ENCODE measurements around the gene FBXO27.
A peak's percentile ranks its signal among the peaks of the same experiment; 100 is the strongest.

FBXO27 gene

GRCh38 chr19:39024875-39025641 is 7.3 kb downstream of the FBXO27 start:
- no peak overlapping the region for H3K27ac ChIP-seq
- H3K9me3 ChIP-seq (replicated peaks in 1 of 11): peaks cover 0 to 13% (median 8%) of the 10 kb centered on the region in 11 experiments; a peak in 8 of 22 replicates
- H4K20me1 ChIP-seq: no peaks in the 10 kb centered on the region
- H3K4me2 ChIP-seq: no peak overlapping the region
- H3K4me3 ChIP-seq: no peak overlapping the region
- H3K4me1 ChIP-seq: peaks cover 0 to 2% (median 0%) of the 10 kb centered on the region in 10 experiments; a peak in 1 of 20 replicates
- no peak overlapping the region for H3K9ac ChIP-seq
- no peak for TF ChIP-seq Cebpa-rat (IDR thresholded peaks at IDR 0.05)
- no peaks in the 10 kb centered on the region for H3K27me3 ChIP-seq
- H3K36me3 ChIP-seq: no peaks in the 10 kb centered on the region

GRCh38 chr19:39021063-39021462 is 11.3 kb downstream of the FBXO27 start:
- H3K4me1 ChIP-seq: no peaks in the 10 kb centered on the region
- no peaks in the 10 kb centered on the region for H3K36me3 ChIP-seq
- no peaks in the 10 kb centered on the region for H4K20me1 ChIP-seq
- no peak for TF ChIP-seq Cebpa-rat (IDR thresholded peaks at IDR 0.05)
- H3K9ac ChIP-seq: no peak overlapping the region
- no peak overlapping the region for H3K4me3 ChIP-seq
- H3K4me2 ChIP-seq: no peak overlapping the region
- H3K27me3 ChIP-seq: no peaks in the 10 kb centered on the region
- no peak overlapping the region for H3K27ac ChIP-seq
- H3K9me3 ChIP-seq (replicated peaks in 1 of 11): peaks cover 0 to 10% (median 6%) of the 10 kb centered on the region in 11 experiments; a peak in 12 of 22 replicates

GRCh38 chr19:39017646-39018045 is 14.7 kb downstream of the FBXO27 start:
- TF ChIP-seq Cebpa-rat (IDR thresholded peaks at IDR 0.05): no peak
- Histone ChIP-seq H3K4me2 (no peak overlapping the region), H3K27me3 (no peaks in the 10 kb centered on the region), H3K9ac (no peak overlapping the region), H4K20me1 (no peaks in the 10 kb centered on the region), H3K27ac (no peak overlapping the region), H3K4me1 (no peaks in the 10 kb centered on the region), H3K36me3 (no peaks in the 10 kb centered on the region), H3K9me3 (replicated peaks in 1 of 11) (peaks cover 0 to 10% (median 6%) of the 10 kb centered on the region in 11 experiments; a peak in 12 of 22 replicates), H3K4me3 (no peak overlapping the region)

- Histone ChIP-seq H3K4me3 (no peak overlapping the region), H3K4me2 (no peak overlapping the region), H3K27ac (no peak overlapping the region), H3K27me3 (no peaks in the 10 kb centered on the region), H3K9me3 (replicated peaks in 1 of 11) (peaks cover 0 to 10% (median 6%) of the 10 kb centered on the region in 11 experiments; a peak in 12 of 22 replicates), H3K9ac (no peak overlapping the region), H3K4me1 (no peaks in the 10 kb centered on the region), H4K20me1 (no peaks in the 10 kb centered on the region), H3K36me3 (no peaks in the 10 kb centered on the region)
- no peak for TF ChIP-seq Cebpa-rat (IDR thresholded peaks at IDR 0.05)
These were observed 15.3 kb downstream of the FBXO27 start for GRCh38 chr19:39017026-39017425.

GRCh38 chr19:39014037-39014436 is 18.3 kb downstream of the FBXO27 start:
- no peak overlapping the region for H3K27ac ChIP-seq
- H3K4me3 ChIP-seq: no peak overlapping the region
- no peak overlapping the region for H3K9ac ChIP-seq
- no peak overlapping the region for H3K4me2 ChIP-seq
- no peaks in the 10 kb centered on the region for H3K36me3 ChIP-seq
- TF ChIP-seq Cebpa-rat (IDR thresholded peaks at IDR 0.05): no peak
- no peaks in the 10 kb centered on the region for H3K4me1 ChIP-seq
- H3K9me3 ChIP-seq (replicated peaks in 1 of 11): peaks cover 3 to 17% (median 10%) of the 10 kb centered on the region in 11 experiments; a peak in 12 of 22 replicates
- H4K20me1 ChIP-seq: no peaks in the 10 kb centered on the region
- no peaks in the 10 kb centered on the region for H3K27me3 ChIP-seq

- Histone ChIP-seq H3K27me3 (no peaks in the 10 kb centered on the region), H3K4me3 (no peak overlapping the region), H3K27ac (no peak overlapping the region), H3K9ac (no peak overlapping the region), H3K4me2 (no peak overlapping the region), H3K36me3 (no peaks in the 10 kb centered on the region), H3K4me1 (peaks cover 0 to 17% (median 11%) of the 10 kb centered on the region in 10 experiments; a peak in 15 of 20 replicates), H3K9me3 (replicated peaks in 1 of 11) (peaks cover 4 to 19% (median 10%) of the 10 kb centered on the region in 11 experiments; a peak in 12 of 22 replicates), H4K20me1 (no peaks in the 10 kb centered on the region)
- no peak for TF ChIP-seq Cebpa-rat (IDR thresholded peaks at IDR 0.05)
These were observed 23.3 kb downstream of the FBXO27 start for GRCh38 chr19:39009001-39009400.

- TF ChIP-seq Cebpa-rat (IDR thresholded peaks at IDR 0.05): no peak
- no peaks in the 10 kb centered on the region for H3K36me3 ChIP-seq
- H3K4me1 ChIP-seq: peaks cover 0 to 17% (median 11%) of the 10 kb centered on the region in 10 experiments; a peak in 15 of 20 replicates
- no peaks in the 10 kb centered on the region for H4K20me1 ChIP-seq
- H3K9me3 ChIP-seq (replicated peaks in 1 of 11): peaks cover 4 to 19% (median 10%) of the 10 kb centered on the region in 11 experiments; a peak in 12 of 22 replicates
- no peak overlapping the region for H3K4me2 ChIP-seq
- no peak overlapping the region for H3K9ac ChIP-seq
- H3K4me3 ChIP-seq: no peak overlapping the region
- H3K27me3 ChIP-seq: no peaks in the 10 kb centered on the region
- H3K27ac ChIP-seq: no peak overlapping the region
These were observed 24.2 kb downstream of the FBXO27 start for GRCh38 chr19:39008137-39008536.

GRCh38 chr19:39007096-39007495 is 25.3 kb downstream of the FBXO27 start:
- no peak overlapping the region for H3K27ac ChIP-seq
- H3K4me1 ChIP-seq: peaks cover 0 to 19% (median 11%) of the 10 kb centered on the region in 10 experiments; a peak in 15 of 20 replicates
- H3K9me3 ChIP-seq (replicated peaks in 1 of 11): peaks cover 4 to 19% (median 10%) of the 10 kb centered on the region in 11 experiments; a peak in 12 of 22 replicates
- no peak for TF ChIP-seq Cebpa-rat (IDR thresholded peaks at IDR 0.05)
- H3K27me3 ChIP-seq: no peaks in the 10 kb centered on the region
- no peaks in the 10 kb centered on the region for H3K36me3 ChIP-seq
- no peak overlapping the region for H3K9ac ChIP-seq
- H4K20me1 ChIP-seq: no peaks in the 10 kb centered on the region
- no peak overlapping the region for H3K4me3 ChIP-seq
- peak overlapping the region in 5 of 11 experiments; percentile 0 to 57 (median 51); a peak in 2 of 22 replicates for H3K4me2 ChIP-seq

GRCh38 chr19:39004403-39004802 is 27.9 kb downstream of the FBXO27 start:
- no peaks in the 10 kb centered on the region for H3K36me3 ChIP-seq
- H3K9ac ChIP-seq: no peak overlapping the region
- no peaks in the 10 kb centered on the region for H3K27me3 ChIP-seq
- H4K20me1 ChIP-seq: no peaks in the 10 kb centered on the region
- H3K4me2 ChIP-seq: no peak overlapping the region
- TF ChIP-seq Cebpa-rat (IDR thresholded peaks at IDR 0.05): no peak
- peaks cover 0 to 37% (median 22%) of the 10 kb centered on the region in 10 experiments; a peak in 16 of 20 replicates for H3K4me1 ChIP-seq
- no peak overlapping the region for H3K4me3 ChIP-seq
- no peak overlapping the region for H3K27ac ChIP-seq
- H3K9me3 ChIP-seq (replicated peaks in 1 of 11): peaks cover 0 to 7% (median 0%) of the 10 kb centered on the region in 11 experiments; a peak in 6 of 22 replicates
